Lower lobe of right lung (tissue), 2 donors: ENCODE results near the gene LRRFIP1. TPM values are rescaled to one million over a fixed set of nuclear protein-coding genes. Genes with fewer than 3 reads are reported as not detected.

Experiments
- ATAC-seq, 2 donors: fragments of 200-7000 bp; cut with Tn5 transposase; one replicate each; pipeline ENCODE4 v1.9.1; 2020 to 2022; ENCODE audit warnings: mild to moderate bottlenecking in 2 of 2, moderate library complexity in 2 of 2
- DNase-seq: peaks from one replicate; pipeline ENCODE4 v3.0.0-alpha.2; 2020
- H3K27ac ChIP-seq: fragments of 200-600 bp; one replicate; pipeline ENCODE4 v1.8.0; 2022
- H3K27me3 ChIP-seq: fragments of 200-600 bp; one replicate; pipeline ENCODE4 v1.8.0; 2022; ENCODE audit warnings: low read depth
- H3K36me3 ChIP-seq: fragments of 200-600 bp; one replicate; pipeline ENCODE4 v1.8.0; 2022; ENCODE audit warnings: mild to moderate bottlenecking
- H3K4me1 ChIP-seq: fragments of 200-600 bp; one replicate; pipeline ENCODE4 v1.8.0; 2022
- H3K4me3 ChIP-seq: fragments of 200-600 bp; one replicate; pipeline ENCODE4 v1.8.0; 2022; ENCODE audit warnings: mild to moderate bottlenecking
- H3K9me3 ChIP-seq: fragments of 200-600 bp; one replicate; pipeline ENCODE4 v1.8.0; 2022
- intact Hi-C: fragments of 100-400 bp; cut with DNase I; formaldehyde crosslinking; loops from one replicate; pipeline ENCODE4 v1.11.0; 2022
- total RNA-seq: library from RNA; stranded (reverse); fragmentation: NEBNext Ultra II Directional; extraction: Animal tissue kit (Norgen Biotek cat#: 25700); gene quantifications from one replicate; pipeline ENCODE4 v1.2.1, GENCODE V29; 2021
- TF ChIP-seq, protein P1 (sequence below): fragments of 200-600 bp; IDR thresholded peaks from one replicate; pipeline ENCODE4 v1.8.0; 2022; ENCODE audit warnings: antibody characterized with exemption, mild to moderate bottlenecking
- donor health status: DM: no; HTN: yes; CAD: no; lungs with severe emphysema.

The LRRFIP1 gene
- total RNA-seq, 1 donor from 2014 or later = 180 TPM

DNA sequence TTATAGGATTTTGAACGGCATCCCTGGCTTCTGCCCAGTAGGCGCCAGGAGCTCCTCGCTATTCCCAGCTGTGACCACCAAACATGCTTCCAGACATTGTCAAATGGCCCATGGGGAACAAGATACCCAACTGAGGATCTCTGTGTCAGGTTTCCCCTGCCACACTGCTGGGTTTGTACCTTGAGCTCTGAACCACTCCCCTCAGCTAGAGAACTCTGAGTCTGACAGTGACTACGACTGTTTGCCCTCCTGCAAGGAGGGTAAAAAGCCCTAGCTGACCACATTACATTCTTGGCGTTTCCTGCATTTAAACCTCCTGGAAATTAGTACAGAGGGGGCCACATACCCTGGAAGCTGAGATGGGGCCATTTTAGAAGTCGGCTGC is 12.4 kb downstream of the LRRFIP1 start:
- peaks cover 1% of the 10 kb centered on the region for H3K36me3 ChIP-seq
- no peak overlapping the region for H3K4me3 ChIP-seq
- H3K9me3 ChIP-seq = no peaks in the 10 kb centered on the region
- intact Hi-C loops = no loop called here
- H3K27me3 ChIP-seq = no peaks in the 10 kb centered on the region
- TF ChIP-seq, protein P1, sequence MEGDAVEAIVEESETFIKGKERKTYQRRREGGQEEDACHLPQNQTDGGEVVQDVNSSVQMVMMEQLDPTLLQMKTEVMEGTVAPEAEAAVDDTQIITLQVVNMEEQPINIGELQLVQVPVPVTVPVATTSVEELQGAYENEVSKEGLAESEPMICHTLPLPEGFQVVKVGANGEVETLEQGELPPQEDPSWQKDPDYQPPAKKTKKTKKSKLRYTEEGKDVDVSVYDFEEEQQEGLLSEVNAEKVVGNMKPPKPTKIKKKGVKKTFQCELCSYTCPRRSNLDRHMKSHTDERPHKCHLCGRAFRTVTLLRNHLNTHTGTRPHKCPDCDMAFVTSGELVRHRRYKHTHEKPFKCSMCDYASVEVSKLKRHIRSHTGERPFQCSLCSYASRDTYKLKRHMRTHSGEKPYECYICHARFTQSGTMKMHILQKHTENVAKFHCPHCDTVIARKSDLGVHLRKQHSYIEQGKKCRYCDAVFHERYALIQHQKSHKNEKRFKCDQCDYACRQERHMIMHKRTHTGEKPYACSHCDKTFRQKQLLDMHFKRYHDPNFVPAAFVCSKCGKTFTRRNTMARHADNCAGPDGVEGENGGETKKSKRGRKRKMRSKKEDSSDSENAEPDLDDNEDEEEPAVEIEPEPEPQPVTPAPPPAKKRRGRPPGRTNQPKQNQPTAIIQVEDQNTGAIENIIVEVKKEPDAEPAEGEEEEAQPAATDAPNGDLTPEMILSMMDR = no peak
- ATAC-seq = no peak
- H3K27ac ChIP-seq = no peak overlapping the region
- no peaks in the 10 kb centered on the region for H3K4me1 ChIP-seq
- no peak for DNase-seq

DNA sequence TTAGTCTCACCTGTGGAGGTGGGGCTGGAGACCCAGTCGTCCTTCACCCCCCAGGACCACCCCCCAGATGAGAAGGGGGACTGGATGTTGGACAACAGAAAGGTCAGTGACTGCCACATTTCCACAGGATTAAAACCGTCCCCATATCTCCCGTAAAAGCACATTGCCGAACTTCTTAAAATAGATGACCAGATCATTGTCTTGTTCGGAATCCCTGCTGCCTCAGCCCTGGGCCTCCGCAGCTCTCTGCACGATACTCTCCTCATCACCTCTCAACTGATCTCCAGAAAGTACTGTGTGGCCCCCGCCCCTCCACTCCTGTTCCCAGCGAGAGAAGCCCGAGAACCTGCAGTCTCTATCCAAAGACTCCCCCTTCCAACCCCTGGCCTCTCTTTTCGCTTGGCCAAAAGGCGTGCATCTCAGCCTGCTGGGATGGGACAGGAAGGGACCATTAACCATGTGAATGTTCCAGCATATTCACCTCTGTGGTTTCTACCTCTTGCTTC is 13.2 kb downstream of the LRRFIP1 start:
- Histone ChIP-seq H3K36me3 (peaks cover 9% of the 10 kb centered on the region), H3K4me3 (no peak overlapping the region), H3K9me3 (no peaks in the 10 kb centered on the region), H3K27ac (no peak overlapping the region), H3K27me3 (no peaks in the 10 kb centered on the region), H3K4me1 (no peaks in the 10 kb centered on the region)
- ATAC-seq = no peak
- intact Hi-C loops = no loop called here
- DNase-seq = no peak
- TF ChIP-seq, protein P1 = no peak

DNA sequence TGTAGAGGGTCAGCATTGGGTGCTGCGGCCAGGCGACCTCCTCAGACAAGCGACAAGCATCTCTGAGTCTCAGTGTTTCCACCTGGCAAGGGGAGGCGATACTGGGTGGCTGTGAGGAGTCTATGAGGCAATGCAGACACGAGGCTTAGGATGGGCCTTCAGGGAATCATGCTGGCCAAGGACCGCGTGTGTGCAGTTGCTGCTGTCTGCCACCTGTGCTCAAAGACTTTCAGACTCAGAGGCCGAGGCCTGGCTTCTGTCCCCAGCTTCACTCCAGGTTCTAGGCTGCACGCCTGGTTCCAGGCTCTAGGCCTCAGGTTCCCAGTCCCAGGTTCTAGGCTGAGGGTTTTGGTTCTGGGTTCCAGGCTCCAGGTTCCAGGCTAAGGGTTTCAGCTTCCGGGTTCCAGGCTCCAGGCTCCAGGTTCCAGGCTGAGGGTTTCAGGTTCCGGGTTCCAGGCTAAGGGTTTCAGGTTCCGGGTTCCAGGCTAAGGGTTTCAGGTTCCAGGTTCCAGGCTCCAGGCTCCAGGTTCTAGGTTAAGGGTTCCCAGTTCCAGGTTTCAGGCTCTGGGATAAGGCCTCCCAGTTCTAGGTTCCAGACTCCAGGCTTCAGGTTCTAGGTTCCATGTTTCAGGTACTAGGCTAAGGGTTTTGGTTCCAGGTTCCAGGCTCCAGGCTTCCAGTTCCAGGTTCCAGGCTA is 14.8 kb downstream of the LRRFIP1 start:
- no peaks in the 10 kb centered on the region for H3K27me3 ChIP-seq
- H3K9me3 ChIP-seq = no peaks in the 10 kb centered on the region
- H3K36me3 ChIP-seq = peaks cover 10% of the 10 kb centered on the region
- no peak overlapping the region for H3K4me3 ChIP-seq
- H3K27ac ChIP-seq = no peak overlapping the region
- ATAC-seq (no peak), DNase-seq (no peak)
- TF ChIP-seq, protein P1 = no peak
- intact Hi-C loops = no loop called here
- H3K4me1 ChIP-seq = no peaks in the 10 kb centered on the region

DNA sequence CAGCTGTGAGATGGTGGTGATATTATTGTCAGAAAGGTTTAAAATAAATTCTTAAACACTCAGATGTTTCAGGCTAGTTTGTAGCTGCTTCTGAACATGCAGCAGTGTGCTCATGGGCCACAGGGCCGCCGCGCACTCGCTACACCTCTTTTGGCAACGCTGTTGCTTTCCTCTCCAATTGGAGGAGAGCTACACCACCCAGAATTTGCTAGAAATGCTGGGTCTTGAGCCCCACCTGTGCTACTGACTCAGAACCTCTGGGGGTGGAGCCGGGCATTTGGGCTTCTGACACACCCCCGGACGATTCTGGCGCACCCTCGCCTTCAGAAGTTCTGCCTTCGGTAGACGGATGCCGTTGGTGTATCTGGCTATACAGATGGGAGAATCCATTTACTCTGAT is 15.7 kb downstream of the LRRFIP1 start:
- no peaks in the 10 kb centered on the region for H3K27me3 ChIP-seq
- intact Hi-C loops = no loop called here
- H3K27ac ChIP-seq = no peak overlapping the region
- DNase-seq (no peak), ATAC-seq (no peak)
- H3K9me3 ChIP-seq = no peaks in the 10 kb centered on the region
- H3K4me1 ChIP-seq = no peaks in the 10 kb centered on the region
- TF ChIP-seq, protein P1 = no peak
- H3K4me3 ChIP-seq = no peak overlapping the region
- H3K36me3 ChIP-seq = peaks cover 10% of the 10 kb centered on the region

DNA sequence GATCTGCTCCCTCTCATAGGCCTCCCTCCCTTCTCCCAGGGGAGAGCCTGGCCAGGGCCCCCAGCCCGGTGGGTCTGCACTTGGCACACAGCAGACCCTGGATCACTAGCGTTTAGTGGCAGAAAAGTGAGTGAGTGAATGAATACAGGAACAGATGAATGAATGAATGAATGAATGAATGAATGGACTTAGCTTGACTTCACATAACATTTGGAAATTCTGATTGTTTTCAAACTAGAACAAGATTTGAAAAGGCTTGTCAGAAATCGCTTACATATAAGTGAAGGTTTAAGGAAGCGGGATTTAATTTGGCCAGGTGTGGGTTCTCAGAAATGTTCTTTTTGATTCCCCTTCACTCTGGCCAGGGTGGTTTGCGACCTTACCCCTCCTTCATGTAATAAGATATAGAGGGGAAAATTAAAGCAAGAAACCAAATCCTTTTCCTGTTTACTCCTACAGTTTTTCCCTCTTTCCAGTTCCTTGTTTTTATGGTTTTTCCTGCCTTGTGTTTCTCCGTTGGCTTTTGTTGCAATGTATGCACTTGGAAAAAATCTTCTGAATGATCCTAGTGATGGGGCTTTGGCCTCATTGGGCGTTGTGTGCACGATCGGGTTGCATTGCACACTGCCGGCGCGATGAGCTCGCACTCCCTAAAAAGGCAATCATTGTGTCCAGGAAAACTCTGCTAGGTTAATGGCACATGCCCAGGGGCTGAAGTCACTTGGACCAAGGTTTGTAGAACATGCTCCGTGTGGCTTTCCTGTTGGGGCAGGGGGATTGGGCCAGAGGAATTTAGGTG is 16.4 kb downstream of the LRRFIP1 start:
- DNase-seq (no peak), ATAC-seq (no peak)
- no peaks in the 10 kb centered on the region for H3K27me3 ChIP-seq
- no peaks in the 10 kb centered on the region for H3K4me1 ChIP-seq
- no peak overlapping the region for H3K27ac ChIP-seq
- TF ChIP-seq, protein P1 = no peak
- no peaks in the 10 kb centered on the region for H3K9me3 ChIP-seq
- H3K36me3 ChIP-seq = peaks cover 10% of the 10 kb centered on the region
- no peak overlapping the region for H3K4me3 ChIP-seq
- intact Hi-C loops = no loop called here
